GM21381 (cell line): Measurements from ENCODE around the gene INTS6.
"Not testable (repeated sequence)": the region's sequence is repeated elsewhere in the genome, so short reads cannot be mapped to it uniquely, and the experiment has no call there.

Source experiments
- ATAC-seq: cut with Tn5 transposase; IDR thresholded peaks from one replicate; pipeline ENCODE4 v1.9.1; 2021; ENCODE audit warnings: mild to moderate bottlenecking, moderate library complexity; ENCODE audit not compliant: unreplicated experiment

INTS6 gene

DNA sequence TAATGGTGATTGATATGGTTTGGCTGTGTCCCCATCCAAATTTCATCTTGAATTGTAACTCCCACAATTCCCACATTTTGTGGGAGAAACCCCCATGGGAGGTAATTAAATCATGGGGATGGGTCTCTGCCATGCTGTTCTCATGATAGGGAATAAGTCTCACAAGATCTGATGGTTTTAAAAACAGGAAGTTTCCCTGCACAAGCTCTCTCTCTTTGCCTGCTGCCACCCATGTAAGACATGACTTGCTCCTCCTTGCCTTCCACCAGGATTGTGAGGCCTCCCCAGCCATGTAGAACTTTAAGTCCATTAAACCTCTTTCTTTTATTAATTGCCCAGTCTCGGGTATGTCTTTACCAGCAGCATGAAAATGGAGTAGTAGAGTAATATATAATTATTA lies 37.5 kb downstream of the INTS6 start:
- ATAC-seq: not testable (repeated sequence)

DNA sequence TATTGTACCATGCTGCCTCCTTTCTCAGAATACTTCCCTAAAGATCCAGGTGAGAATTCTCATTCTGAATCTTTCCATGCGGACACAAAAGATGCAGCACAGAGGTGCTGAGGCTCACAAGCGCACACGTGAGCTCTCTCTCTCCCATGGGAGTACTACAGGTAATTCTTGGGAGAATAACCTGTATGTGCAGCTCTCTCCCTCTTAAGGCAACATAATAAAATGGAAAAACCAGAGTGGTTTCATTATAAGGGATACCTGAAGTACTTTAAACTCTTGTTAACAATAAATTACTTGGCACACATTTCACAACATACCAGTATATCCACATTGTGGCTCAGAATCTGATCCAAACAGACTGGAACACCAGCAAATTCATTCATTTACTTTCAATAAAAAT lies 40.4 kb downstream of the INTS6 start:
- ATAC-seq: no peak

DNA sequence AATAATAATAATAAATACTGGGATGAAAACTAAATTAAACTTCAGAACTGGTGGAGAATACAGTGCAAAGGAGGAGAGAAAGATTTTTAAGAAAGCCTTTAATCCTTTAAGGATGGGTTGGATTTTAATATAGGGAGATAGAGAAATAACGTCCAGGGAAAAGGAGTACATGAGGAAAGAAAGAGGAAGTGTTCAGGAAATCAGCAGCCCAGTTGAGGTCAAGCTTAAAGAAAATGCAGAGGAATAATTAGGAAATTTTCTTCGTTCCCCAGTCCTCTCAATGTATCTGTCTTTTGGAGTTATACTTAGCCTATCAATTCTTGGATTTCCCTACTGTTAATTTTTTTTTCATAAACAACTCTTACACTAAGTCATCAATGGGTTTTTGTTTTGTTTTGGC lies 47.7 kb downstream of the INTS6 start:
- ATAC-seq: no peak

DNA sequence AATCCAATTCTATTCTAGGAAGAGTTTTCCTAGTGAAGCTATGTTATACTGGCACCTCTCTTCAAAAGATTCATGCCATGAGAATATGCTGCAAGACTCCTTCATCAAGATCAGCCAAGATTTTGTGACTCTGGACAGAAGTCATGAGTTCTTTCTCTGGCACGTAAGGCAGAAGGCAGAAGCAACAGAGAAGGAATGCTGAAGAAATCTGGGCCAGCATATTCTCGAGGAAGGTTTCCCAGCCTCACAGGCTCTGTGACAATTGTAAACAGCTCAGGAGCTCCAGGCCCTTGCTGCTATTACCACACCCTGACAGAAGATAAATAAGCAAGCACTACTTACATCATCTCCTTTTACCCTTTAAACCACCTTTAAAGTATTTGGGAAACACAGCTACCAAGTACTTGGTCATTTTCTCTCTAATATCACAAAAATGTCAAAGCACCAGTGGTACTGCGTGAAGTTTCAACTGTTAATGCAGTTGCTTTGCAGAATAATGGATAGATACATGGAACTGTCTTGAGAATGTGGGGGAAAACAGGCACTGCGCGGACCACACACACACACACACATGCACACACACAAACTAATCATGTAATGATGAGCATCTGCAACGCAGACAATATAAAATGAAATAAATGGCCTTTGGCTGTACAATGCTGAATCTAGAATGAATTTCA lies 55.4 kb downstream of the INTS6 start:
- no peak for ATAC-seq

DNA sequence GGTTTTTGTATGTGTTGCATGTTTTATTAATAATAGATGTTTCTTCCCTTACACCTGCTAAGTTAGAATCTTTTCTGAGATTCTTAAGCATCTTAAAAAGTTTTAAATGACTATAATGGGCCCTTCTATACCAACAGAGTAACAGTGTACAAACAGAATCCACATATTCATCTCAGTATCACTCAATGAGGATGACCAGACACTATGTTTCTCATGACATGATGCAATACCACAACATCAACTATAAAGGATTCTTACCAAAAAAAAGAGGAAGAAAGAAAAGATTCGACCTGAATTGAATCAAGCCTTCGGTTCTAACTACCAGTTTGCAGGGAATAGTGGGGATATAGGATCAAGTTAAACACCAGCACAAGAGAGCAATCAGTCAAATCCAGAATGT lies 56.5 kb downstream of the INTS6 start:
- ATAC-seq: peak; percentile 64

DNA sequence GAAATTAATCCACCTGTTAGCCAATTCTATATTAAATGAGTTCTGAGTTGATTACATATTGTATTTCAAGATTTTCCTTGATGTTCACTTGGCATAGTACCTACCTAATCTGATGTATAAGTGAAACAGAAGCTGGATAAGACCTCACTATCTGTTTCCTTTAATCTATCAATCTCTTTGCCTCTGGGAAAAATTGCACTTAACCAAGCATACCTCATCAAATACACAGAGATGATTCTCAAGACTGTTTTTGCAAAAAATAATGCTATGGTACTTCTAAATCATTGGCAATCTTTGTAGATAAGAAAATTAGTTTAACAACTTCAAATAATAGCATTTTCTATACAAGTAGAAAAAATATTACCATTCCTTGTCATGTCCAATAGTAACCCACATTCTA lies 58.1 kb downstream of the INTS6 start:
- no peak for ATAC-seq

DNA sequence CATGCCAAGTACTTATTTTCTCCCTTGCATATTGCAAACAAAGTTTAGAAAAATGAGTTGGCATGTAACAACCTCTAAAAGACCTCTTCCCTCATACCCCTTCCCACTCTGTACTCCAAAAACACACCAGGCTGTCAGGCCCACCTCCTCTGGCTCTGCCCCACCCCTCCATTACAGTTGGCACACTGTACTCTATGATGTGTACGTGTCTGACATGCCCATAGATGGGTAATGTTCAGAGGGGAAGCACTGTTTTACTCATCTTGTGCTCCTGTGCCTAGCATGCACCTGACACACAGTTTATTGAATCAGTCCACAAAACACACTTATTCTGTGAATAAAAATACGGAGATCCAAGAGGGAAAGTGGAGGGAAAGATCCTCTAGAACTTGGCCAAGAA lies 67.7 kb downstream of the INTS6 start:
- ATAC-seq: no peak

DNA sequence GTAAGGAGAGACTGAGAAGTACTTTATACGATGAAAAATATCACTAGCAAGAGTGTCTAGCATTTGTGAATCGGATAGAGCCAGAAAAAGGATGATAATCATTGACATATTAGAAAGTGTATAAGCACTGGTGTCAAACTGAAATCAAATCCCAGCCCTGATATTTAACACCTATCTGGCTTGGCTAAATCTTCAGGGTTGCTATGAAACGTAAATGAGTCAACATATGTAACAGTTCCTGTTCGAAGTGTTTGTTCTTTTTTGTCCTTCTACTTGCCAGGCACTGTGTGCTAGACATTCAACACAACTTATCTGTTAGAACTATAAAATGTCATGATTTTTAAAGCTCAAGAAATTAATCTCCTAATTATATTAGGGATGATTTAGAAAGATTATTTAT lies 72.6 kb downstream of the INTS6 start:
- ATAC-seq: no peak

DNA sequence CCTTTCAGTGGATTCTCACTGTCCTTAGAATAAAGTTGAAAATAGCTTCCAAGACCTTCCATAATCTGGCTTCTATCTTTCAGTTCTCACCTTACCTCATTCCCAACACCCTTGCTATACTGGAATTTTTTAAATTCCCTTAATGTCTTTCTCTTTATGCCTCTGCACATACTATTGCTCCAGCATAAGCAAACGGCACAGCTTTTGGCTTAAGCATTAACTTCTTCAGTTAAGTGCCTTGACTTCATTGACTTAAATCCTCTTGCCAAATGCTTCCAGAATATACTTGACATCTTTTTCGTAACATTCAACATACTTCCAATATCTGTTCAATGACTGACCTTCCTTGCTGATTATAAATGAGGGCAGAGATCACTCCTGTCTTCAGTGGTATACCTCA lies 79.4 kb downstream of the INTS6 start:
- no peak for ATAC-seq

DNA sequence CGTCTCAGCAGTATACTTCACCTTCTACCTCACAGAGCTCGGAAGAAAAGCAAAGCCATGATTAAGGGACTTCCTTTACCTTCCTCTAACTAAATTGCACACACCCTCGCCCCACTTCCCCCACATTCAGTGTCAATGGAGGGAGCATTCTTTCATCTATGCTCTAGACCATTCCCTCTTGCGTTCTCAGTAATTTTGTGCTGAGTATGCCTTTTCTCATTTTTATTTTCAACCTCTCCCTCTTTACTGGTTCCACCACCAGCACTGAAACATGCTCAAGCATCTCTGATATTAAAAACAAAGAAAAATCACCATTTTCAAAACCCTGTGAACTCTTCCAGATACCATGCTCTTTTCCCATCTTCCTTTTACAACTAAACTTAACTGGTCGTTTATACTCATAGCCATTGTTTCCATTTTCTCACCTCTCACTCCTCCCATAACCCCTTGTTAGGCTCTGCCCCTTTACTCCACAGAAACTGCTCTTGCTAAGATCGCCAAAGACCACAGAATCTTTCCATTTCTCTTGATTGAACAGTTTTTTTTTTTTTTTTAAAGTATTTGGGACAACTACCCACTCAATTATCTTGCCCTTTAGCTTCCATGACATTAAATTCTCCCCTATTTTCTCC lies 81.0 kb downstream of the INTS6 start:
- ATAC-seq: no peak

DNA sequence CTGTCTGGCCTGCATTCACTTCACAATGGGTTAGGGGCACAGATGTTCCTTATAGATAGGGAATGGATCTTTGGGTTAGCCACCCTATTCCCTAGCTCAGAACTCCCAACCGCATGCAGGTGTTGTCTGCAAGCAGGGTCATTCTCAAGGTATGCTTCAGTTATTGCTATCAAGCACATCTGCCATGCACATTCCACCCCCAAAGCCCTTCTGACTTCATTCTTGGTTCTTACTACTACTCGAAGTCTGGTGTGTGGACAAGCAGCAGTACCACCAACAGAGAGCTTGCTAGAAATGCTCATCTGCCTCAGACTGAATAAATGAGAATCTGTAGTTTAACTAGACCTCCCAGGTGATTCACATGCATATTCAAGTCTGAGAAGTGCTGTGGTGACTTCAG lies 82.0 kb downstream of the INTS6 start:
- no peak for ATAC-seq

DNA sequence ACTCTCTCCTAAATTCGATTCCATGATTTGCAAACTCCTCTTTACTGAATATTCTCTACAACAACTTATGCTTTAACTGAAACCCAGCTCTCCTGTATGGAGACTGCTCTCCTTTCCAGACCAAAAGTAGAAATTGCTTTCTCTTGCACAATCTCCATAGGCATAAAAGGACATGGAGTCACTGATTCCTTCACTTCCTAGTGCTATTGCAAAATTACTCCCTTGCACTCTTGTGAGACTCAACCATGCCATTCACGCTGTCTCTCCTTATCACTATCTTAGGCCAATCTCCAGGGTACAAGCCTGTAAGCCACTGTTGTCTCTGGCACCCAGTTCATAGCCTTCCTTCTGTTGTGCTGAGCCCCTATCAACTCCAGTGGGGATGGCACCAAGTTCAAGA lies 82.7 kb downstream of the INTS6 start:
- ATAC-seq: no peak

DNA sequence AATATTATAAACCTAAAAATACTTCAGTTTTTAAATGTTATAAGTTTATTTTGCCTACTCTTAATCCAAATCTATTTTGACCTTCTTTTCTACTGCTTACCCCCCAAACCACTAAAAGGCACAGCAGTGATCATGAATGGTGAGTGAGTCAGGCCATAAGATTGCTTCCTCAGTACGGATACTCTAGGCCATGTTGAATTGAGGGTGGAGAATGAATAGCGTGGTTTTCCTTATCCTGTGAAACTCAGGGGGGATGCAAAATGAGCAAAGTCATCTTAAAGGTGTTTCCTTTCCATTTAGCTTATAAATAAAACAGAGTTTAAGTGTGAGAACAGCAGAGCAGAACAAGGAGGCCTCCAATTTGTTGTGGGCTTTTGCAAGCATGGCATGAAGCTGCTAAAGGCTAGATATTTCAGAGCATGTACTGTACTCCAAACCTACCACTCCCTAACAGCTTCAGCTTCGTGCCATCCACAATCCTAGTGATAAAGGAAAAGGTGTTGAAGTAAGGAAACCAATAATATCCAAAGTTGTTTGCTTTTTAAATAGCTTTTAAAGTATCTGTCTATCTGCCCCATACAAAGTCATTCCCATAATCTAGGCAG lies 88.3 kb downstream of the INTS6 start:
- ATAC-seq: no peak

DNA sequence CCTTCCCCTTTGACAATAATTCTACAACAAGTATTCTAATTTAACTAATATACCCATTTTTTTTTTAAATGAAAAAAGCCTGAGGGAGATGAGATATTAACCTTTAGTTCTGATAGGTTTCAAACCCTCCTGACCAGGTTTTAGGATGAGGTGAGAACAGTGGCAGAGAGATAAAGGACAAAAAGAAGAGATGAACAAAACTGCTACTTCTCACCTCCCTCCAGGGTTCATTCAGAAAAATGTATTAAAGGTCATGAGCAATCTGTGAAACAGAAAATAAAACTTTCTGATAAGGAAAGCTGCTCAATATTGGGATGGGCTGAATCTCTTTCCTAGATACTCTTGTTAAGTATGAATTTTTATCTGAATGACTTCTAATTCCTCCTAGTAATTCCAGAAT lies 89.2 kb downstream of the INTS6 start:
- no peak for ATAC-seq

DNA sequence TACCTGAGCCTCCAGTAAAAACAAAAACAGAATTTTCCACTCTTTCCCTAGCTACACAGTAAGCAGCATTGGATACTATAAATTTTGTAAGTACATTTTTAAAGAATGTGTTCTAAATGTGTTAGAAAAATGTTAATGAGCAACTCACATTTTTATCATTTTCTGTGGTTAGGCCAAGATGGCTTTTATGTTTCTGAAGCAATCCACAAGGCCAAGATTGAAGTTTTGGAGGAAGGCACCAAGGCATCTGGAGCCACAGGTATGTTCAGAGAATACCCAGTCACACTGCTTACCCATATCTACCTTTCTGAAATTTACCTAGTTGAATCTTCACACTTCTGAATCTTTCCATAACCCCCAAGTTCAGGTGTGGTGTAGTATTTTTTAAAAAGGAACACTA lies 91.7 kb downstream of the INTS6 start:
- no peak for ATAC-seq

DNA sequence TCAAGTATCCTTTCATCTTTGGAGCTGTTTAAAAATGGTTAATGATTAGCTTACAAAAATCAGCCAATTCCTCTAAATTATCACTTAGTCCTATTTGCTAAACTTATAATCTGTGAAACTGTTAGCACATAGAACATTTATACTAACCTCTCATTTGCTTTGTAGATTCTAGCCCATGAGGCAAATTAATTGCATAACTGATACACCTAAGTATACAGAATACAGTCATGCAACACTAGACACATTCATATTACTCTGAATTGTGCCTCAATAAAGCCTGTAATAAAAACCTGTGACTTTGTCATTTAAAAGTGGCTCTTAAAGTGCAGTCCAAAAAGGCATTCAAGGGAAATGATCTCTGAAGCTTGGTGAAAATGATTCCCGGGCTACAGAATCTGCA lies 92.3 kb downstream of the INTS6 start:
- ATAC-seq: no peak

DNA sequence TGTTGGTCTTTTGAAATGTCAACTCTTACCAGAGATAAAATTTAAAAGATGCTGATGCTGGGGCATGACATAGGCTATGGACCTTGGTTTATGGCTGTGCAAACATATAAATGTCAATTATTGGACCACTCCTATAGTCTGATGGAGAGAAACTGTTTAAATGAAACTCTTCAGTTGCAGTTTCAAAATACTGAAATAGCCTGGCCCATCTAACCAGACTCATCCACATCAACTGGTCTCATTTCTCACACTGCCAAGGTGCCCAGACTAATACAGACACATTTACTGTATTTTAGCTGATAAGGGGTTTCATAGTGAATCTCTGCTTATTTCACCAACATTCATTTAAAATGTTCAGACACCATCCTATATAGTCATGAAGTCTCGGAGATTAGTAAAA lies 93.5 kb downstream of the INTS6 start:
- no peak for ATAC-seq

DNA sequence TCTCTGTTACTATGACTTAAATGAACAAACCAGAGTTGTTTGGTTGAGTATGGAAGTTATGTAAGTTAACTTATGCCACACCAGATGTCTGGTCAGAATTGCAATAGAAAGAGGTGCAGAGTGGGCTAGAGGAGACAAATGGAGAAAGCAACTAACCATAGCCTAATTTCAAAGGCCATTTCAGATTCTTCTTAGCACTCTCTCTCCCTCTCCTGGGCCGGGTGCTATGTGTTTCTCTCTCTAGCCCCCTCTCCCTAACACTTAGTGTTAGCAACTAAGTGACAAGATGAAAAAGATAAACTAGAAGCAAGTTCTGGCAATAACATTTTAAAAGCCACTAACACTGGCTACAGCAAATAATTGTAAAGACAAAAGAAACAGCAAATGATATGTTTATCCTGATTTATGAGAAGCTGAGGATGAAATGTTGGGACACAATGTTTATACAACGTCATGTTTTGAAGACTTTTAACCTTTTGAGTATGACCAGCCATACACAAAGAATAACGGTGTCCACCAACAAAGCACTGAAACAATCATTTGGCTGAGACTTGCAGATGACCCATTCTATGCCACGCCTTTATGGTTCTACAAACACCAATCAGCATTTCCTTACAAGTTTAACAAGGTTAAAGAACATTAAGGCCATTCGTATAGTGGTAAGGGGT lies 94.8 kb downstream of the INTS6 start:
- ATAC-seq: no peak

DNA sequence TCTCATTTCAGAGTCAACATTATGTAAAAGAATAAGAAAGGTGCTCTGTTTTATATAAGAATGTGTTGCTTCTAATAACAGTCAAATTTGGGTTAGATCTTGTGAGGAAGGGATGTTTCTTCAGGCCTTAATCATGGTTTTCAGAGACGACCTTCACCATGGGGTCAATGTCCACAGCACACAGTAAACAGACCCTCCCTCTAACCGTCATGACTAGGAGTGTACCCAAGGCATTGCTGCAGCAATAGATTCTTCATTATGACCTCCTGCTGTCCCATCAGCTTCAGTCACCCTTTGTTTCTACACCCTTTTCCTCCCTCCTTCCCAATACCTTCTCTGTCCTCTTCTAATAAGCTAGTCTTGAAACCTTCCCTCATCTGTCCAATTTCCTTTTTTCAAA lies 97.6 kb downstream of the INTS6 start:
- ATAC-seq: no peak

DNA sequence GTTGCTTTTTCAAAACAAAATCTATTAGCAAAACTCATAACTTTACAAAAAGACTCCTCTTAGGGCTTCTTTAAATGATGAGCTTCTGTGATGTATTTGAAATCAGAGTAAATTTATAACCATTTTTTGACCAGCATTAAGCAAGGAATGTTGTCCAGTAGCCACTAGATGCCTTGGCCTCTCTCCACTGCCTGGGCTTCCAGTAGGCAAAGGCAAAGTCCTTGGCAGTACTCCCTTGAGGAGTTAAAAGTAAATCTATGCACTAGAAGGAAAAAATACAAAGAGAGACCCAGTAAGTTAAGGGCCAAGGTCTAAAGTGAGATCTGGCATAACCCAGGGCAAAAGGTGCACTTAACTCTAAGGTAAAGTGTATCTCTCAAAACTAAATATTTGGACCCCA lies 103.8 kb downstream of the INTS6 start:
- ATAC-seq: no peak

DNA sequence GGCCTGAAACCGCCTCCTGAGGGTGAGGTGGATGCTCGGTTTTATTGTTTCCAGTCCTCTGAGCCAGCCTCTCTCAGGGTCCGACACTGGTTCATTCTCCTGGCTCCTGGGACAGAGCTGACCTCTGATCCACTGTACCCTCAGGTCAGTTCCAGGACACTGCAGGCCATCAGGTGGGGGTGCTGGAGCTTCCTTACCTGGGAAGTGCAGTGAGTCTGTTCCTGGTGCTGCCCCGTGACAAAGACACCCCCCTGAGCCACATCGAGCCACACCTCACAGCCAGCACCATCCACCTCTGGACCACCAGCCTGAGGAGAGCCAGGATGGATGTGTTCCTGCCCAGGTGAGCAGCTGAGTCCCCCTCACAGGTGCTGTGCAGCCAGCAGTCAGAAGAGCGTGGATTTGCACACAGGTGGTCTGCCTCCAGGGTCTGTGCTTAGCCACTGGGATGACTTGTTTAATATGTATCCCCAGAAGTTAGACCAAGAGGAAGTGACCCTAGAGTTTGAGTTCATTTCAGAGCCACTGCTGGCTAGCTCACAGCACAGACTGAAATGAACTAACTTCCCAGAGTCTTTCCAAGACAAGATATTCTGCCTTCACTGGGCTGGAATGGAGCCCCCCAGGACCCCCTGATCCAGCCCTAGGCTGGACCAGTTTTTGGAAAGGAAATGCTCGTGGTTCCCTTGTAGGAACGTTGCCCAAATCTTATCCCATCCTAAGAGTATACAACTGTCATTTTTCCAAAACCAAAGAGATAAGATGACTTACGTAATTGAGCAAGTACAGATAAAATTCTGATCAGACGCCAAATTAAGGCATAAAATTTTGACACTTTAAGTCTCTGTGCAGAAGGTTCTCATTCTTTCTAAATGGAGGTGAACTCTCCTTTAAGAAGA lies 104.5 kb downstream of the INTS6 start:
- ATAC-seq: no peak
